GM10266 (cell line): ENCODE results near the gene MRPL40.

Experiments used
- DNase-seq: peaks from one replicate; pipeline ENCODE4 v3.0.0; 2012; ENCODE audit errors: extremely low spot score
- TF ChIP-seq, protein P1 (sequence below): IDR thresholded peaks from 2 replicates; pipeline ENCODE4 v1.5.1; 2012; ENCODE audit warnings: mild to moderate bottlenecking, low read depth; ENCODE audit not compliant: control insufficient read depth, insufficient read depth; ENCODE audit errors: missing control alignments

MRPL40 gene

DNA sequence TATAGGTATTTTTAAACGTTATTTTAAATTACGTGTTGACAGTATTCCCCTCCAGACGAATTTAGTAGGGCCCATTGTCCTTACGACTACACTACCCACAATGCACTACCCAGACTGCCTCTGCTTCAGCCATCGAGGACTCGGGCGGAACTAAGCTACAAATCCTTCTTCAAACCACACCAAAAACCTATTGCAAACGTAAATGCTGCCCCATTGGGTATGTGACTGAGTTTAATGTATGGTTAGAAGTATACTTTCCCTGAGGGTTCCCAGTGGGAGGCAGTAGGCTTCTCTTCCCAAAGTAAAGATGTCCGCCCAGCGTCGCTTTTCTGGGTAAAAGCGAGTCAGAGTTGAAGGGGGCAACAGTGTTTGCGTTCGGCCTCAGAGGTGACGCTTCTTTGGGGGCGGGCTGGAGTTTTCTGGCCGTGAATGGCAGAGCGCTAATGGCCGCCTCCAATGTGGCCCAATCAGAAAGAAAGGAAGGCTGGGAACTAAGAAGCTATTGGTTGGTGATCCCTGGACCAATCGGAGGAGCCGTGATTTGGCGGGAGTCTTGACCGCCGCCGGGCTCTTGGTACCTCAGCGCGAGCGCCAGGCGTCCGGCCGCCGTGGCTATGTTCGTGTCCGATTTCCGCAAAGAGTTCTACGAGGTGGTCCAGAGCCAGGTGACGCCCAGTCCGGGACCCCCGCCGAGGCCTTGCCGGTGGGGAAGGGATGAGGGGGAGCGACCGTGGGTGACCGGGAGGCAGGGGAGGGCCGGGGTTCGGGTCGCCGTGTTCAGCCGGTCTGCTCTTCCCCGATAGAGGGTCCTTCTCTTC, 47.2 kb downstream of the MRPL40 start, which contains the start of gene CDC45:
TSS of gene CDC45 (plus strand) at position 566 of the 818 bp plus-strand sequence. CDS start at position 615, 49 bp downstream.
- TF ChIP-seq, protein P1, sequence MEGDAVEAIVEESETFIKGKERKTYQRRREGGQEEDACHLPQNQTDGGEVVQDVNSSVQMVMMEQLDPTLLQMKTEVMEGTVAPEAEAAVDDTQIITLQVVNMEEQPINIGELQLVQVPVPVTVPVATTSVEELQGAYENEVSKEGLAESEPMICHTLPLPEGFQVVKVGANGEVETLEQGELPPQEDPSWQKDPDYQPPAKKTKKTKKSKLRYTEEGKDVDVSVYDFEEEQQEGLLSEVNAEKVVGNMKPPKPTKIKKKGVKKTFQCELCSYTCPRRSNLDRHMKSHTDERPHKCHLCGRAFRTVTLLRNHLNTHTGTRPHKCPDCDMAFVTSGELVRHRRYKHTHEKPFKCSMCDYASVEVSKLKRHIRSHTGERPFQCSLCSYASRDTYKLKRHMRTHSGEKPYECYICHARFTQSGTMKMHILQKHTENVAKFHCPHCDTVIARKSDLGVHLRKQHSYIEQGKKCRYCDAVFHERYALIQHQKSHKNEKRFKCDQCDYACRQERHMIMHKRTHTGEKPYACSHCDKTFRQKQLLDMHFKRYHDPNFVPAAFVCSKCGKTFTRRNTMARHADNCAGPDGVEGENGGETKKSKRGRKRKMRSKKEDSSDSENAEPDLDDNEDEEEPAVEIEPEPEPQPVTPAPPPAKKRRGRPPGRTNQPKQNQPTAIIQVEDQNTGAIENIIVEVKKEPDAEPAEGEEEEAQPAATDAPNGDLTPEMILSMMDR = no peak
- DNase-seq = peak; percentile 97

DNA sequence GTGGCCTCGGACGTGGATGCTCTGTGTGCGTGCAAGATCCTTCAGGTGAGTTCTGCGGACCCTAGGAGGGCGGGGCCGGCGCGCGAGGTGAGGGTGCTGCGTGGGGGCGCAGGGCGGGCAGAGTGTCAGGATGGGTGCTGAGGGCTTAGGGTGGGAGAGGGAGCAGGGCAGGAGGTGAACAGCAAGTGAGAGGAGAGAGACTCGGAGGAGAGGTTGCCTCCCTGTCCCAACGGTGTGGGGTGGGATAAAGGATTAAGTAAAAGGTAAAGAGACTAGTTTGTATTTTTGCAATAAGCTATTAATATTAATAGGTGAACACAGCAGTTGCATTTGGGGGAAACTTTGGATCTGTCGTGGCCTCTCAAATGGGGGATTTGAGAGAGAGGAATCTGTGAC, 47.8 kb downstream of the MRPL40 start:
- TF ChIP-seq, protein P1 = no peak
- DNase-seq = no peak

DNA sequence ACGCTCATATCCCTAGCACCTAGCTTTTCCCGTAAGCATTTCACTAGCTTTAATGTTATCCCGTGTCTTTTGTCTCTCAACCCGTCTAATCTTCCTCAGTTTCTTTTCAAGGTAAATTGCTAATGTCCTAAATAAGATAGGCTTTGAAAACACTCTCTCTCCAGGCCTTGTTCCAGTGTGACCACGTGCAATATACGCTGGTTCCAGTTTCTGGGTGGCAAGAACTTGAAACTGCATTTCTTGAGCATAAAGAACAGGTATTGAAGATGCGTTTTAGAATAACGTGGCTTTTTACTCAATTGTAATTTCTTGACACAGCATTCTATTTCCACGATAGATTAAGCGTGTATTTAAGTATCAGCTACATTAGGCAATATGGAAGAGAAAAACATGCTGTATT, 48.4 kb downstream of the MRPL40 start:
- TF ChIP-seq, protein P1 = no peak
- DNase-seq = no peak

DNA sequence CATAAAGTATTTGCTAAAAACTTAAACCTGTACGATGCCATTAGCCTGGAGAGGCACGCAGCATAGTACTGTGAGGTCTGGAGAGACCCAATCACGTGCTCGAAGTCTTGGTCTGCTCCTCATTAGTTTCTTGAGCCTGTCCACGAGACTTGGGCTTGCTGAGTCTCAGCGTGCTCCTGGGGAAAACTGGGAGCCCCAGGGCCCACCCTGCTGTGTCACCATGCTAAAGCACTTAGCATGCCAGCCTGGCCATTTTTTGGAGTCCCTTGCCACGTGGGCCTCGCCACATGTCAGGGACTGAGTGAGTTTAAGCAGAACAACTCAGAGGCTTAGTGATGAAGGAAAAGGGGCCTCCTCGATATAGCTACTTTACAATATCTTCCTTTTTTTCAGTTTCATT, 50.0 kb downstream of the MRPL40 start:
- DNase-seq = no peak
- TF ChIP-seq, protein P1 = no peak

DNA sequence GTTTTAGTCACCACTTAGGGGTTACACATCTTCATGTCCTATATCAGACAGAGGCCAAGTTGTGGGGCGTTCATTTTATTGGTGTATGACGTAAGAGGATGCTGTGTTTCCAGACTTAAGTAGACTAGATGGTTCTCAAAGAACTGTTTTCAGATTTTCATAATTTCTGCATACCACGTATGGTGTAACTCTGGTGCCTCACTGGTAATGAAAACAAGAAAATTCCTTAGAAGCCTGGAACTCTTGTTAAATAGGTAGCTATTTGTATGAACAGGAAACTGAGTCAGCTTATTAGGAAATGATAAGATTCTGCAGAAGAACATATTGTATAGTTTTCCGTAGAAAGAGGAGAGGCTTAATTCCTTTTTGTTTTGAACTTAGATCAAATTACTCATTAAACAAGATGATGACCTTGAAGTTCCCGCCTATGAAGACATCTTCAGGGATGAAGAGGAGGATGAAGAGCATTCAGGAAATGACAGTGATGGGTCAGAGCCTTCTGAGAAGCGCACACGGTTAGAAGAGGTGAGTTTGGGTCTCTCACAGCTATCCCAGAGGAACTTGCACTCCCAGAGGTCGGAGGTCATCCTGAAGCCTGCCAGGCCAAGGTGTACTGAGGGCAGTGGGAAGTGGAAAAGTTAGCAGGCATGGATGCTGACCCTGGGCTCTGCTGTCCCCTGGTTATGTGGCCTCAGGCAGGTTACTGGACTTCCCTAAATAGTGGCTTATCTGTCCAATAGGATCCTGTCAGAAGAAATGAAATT, 51.3 kb downstream of the MRPL40 start:
- no peak for DNase-seq
- TF ChIP-seq, protein P1 = no peak
